CD14-positive monocyte (primary cell): ENCODE data around the gene RPL38. TPM values are rescaled to one million over a fixed set of nuclear protein-coding genes. Genes with fewer than 3 reads are reported as not detected.

Experiments
- DNase-seq, 3 donors: peaks; one replicate each; pipeline ENCODE4 v3.0.0-alpha.2; 2011 to 2022
- H2AFZ ChIP-seq: 2 replicates; pipeline ENCODE4 v1.6.0; 2012; ENCODE audit warnings: mild to moderate bottlenecking, low read depth, low read length, inconsistent platforms; ENCODE audit not compliant: insufficient read depth, poor library complexity, severe bottlenecking
- H3K27ac ChIP-seq, 2 donors: 1 replicate in 1 of 2; 2 replicates in 1 of 2; pipeline ENCODE4 v1.5.1; 2012 to 2013; ENCODE audit warnings: low read length in 2 of 2, control low read depth in 1 of 2, inconsistent platforms in 1 of 2, low read depth in 1 of 2, mild to moderate bottlenecking in 1 of 2
- H3K27me3 ChIP-seq, 2 donors: one replicate each; pipeline versions ENCODE4 v1.6.0 to v1.6.1; 2011 to 2013; ENCODE audit warnings: low read length in 2 of 2; ENCODE audit not compliant: control insufficient read depth in 2 of 2, insufficient read depth in 2 of 2
- H3K36me3 ChIP-seq, 2 donors: replicated peaks in 1 of 2; 1 replicate in 1 of 2; 2 replicates in 1 of 2; pipeline versions ENCODE4 v1.5.1 to v1.6.1; 2012 to 2013; ENCODE audit warnings: low read length in 2 of 2, control low read depth in 1 of 2, inconsistent platforms in 1 of 2, mild to moderate bottlenecking in 1 of 2; ENCODE audit not compliant: insufficient read depth in 2 of 2, control insufficient read depth in 1 of 2
- H3K4me1 ChIP-seq, 2 donors: 1 replicate in 1 of 2; 2 replicates in 1 of 2; pipeline versions ENCODE4 v1.5.1 to v1.6.1; 2012 to 2013; ENCODE audit warnings: low read length in 2 of 2, control low read depth in 1 of 2, inconsistent platforms in 1 of 2, mild to moderate bottlenecking in 1 of 2, moderate library complexity in 1 of 2; ENCODE audit not compliant: insufficient read depth in 2 of 2, control insufficient read depth in 1 of 2
- H3K4me2 ChIP-seq: replicated peaks from 2 replicates; pipeline ENCODE3; 2012; ENCODE audit warnings: low read length, moderate library complexity, mild to moderate bottlenecking; ENCODE audit not compliant: poor library complexity, severe bottlenecking; ENCODE audit errors: extremely low read depth
- H3K4me3 ChIP-seq, 3 experiments: fragments of 200-600 bp in 1 of 3; sonication (generic) in 1 of 3; replicated peaks in 1 of 3; 1 replicate in 2 of 3; 2 replicates in 1 of 3; pipeline ENCODE4 v1.5.1; 2011 to 2013; ENCODE audit warnings: low read length in 3 of 3, mild to moderate bottlenecking in 3 of 3, control low read depth in 2 of 3, low read depth in 2 of 3, inconsistent platforms in 1 of 3, moderate library complexity in 1 of 3
- H3K79me2 ChIP-seq: 2 replicates; pipeline ENCODE4 v1.6.0; 2012; ENCODE audit warnings: mild to moderate bottlenecking, control low read depth, inconsistent platforms, low read length, moderate library complexity; ENCODE audit not compliant: insufficient read depth
- H3K9ac ChIP-seq: 2 replicates; pipeline ENCODE4 v1.6.0; 2017; ENCODE audit warnings: low read length, mild to moderate bottlenecking; ENCODE audit not compliant: insufficient read depth, poor library complexity, severe bottlenecking
- H3K9me3 ChIP-seq, 2 donors: replicated peaks in 1 of 2; 1 replicate in 1 of 2; 2 replicates in 1 of 2; pipeline versions ENCODE4 v1.5.1 to v1.6.1; 2012 to 2013; ENCODE audit warnings: low read length in 2 of 2, control low read depth in 1 of 2; ENCODE audit not compliant: control insufficient read depth in 1 of 2, insufficient read depth in 1 of 2
- H4K20me1 ChIP-seq: 2 replicates; pipeline ENCODE4 v1.6.0; 2012; ENCODE audit warnings: mild to moderate bottlenecking, low read length, control low read depth, moderate library complexity; ENCODE audit not compliant: insufficient read depth
- H3K27ac Mint-ChIP-seq, 7 donors: one replicate each; pipeline ENCODE4 v1.8.0; 2020; ENCODE audit warnings: mild to moderate bottlenecking in 7 of 7, mixed read lengths in 7 of 7, moderate library complexity in 6 of 7, inconsistent platforms in 2 of 7
- H3K27me3 Mint-ChIP-seq, 3 donors: one replicate each; pipeline ENCODE4 v1.8.0; 2021 to 2022; ENCODE audit warnings: low read depth in 3 of 3, mild to moderate bottlenecking in 3 of 3, mixed read lengths in 3 of 3, moderate library complexity in 3 of 3, inconsistent platforms in 1 of 3
- H3K36me3 Mint-ChIP-seq, 2 donors: one replicate each; pipeline ENCODE4 v1.8.0; 2020; ENCODE audit warnings: mixed read lengths in 2 of 2, inconsistent platforms in 1 of 2, mild to moderate bottlenecking in 1 of 2
- H3K4me1 Mint-ChIP-seq: one replicate; pipeline ENCODE4 v1.8.0; 2020; ENCODE audit warnings: mild to moderate bottlenecking, mixed read lengths
- H3K4me3 Mint-ChIP-seq, 2 donors: one replicate each; pipeline ENCODE4 v1.8.0; 2020; ENCODE audit warnings: mild to moderate bottlenecking in 2 of 2, mixed read lengths in 2 of 2, moderate library complexity in 1 of 2
- H3K9me3 Mint-ChIP-seq, 7 donors: one replicate each; pipeline ENCODE4 v1.8.0; 2020 to 2022; ENCODE audit warnings: mixed read lengths in 7 of 7, mild to moderate bottlenecking in 6 of 7, moderate library complexity in 6 of 7, inconsistent platforms in 2 of 7
- CTCF ChIP-seq: fragments of 200-600 bp; IDR thresholded peaks from one replicate; pipeline ENCODE4 v1.8.0; 2022; ENCODE audit warnings: antibody characterized with exemption, mild to moderate bottlenecking
- WGBS: methylation state at CpG from one replicate; pipeline ENCODE4 v1.1.5; 2013; ENCODE audit warnings: missing lambda C conversion rate; ENCODE audit not compliant: insufficient coverage; 5-methylcytosine and 5-hydroxymethylcytosine counted together
- intact Hi-C, 2 donors: fragments of 100-400 bp; cut with micrococcal nuclease; formaldehyde crosslinking; loops; one replicate each; pipeline versions ENCODE4 v1.15.0 to v1.15.1; 2023
- polyA plus RNA-seq, 3 donors: library from polyadenylated mRNA; depleted of rRNA in 1 of 3; unstranded in 2 of 3; stranded (reverse) in 1 of 3; fragments of 300-500 nt in 2 of 3; fragments of >200 nt in 1 of 3; fragmentation: Illumina TruSeq in 2 of 3; gene quantifications; 1 replicate in 2 of 3; 2 replicates in 1 of 3; pipeline ENCODE4 v1.2.3, GENCODE V29; 2012 to 2021

The RPL38 gene
- polyA plus RNA-seq, 3 donors, result 379 to 1,070 (median 919) TPM

GRCh38 chr17:74164446-74165045 is 38.9 kb upstream of the RPL38 start:
- Histone ChIP-seq H3K27me3 (peaks cover 0 to 2% of the 10 kb centered on the region in 2 donors), H3K4me2 (no peak overlapping the region), H3K4me1 (peaks cover 8 to 9% of the 10 kb centered on the region in 2 donors), H2AFZ (no peak overlapping the region), H3K9me3 (no peaks in the 10 kb centered on the region), H3K79me2 (no peaks in the 10 kb centered on the region), H3K4me3 (no peak overlapping the region), H4K20me1 (no peaks in the 10 kb centered on the region), H3K9ac (no peak overlapping the region), H3K27ac (no peak overlapping the region), H3K36me3 (no peaks in the 10 kb centered on the region)
- H3K27me3 Mint-ChIP-seq, result peaks cover 5 to 10% (median 7%) of the 10 kb centered on the region in 3 donors
- no peaks in the 10 kb centered on the region for H3K36me3 Mint-ChIP-seq
- TF ChIP-seq CTCF, result no peak
- 94% methylated on average over 7 of the region's 9 CpGs for WGBS
- DNase-seq, result no peak
- intact Hi-C loops, result no loop called here
- H3K4me1 Mint-ChIP-seq, result no peaks in the 10 kb centered on the region
- no peak overlapping the region for H3K27ac Mint-ChIP-seq
- H3K4me3 Mint-ChIP-seq, result no peak overlapping the region
- peaks cover 0 to 5% (median 0%) of the 10 kb centered on the region in 7 donors for H3K9me3 Mint-ChIP-seq

- no peak overlapping the region for H3K4me3 ChIP-seq
- Mint-ChIP-seq H3K27ac (no peak overlapping the region), H3K9me3 (peaks cover 0 to 5% (median 0%) of the 10 kb centered on the region in 7 donors), H3K4me1 (no peaks in the 10 kb centered on the region), H3K4me3 (peak overlapping the region in 1 of 2 donors; percentile 4), H3K36me3 (no peaks in the 10 kb centered on the region), H3K27me3 (peaks cover 3 to 10% (median 5%) of the 10 kb centered on the region in 3 donors)
- no peaks in the 10 kb centered on the region for H3K36me3 ChIP-seq
- no peak overlapping the region for H3K4me2 ChIP-seq
- peaks cover 0 to 2% of the 10 kb centered on the region in 2 donors for H3K27me3 ChIP-seq
- TF ChIP-seq CTCF, result no peak
- DNase-seq, result no peak
- H3K9ac ChIP-seq, result no peak overlapping the region
- peaks cover 8 to 9% of the 10 kb centered on the region in 2 donors for H3K4me1 ChIP-seq
- no peaks in the 10 kb centered on the region for H3K79me2 ChIP-seq
- no peaks in the 10 kb centered on the region for H4K20me1 ChIP-seq
- no peak overlapping the region for H2AFZ ChIP-seq
- intact Hi-C loops, result no loop called here
- no peaks in the 10 kb centered on the region for H3K9me3 ChIP-seq
- 25% methylated on average over 2 of the region's 8 CpGs for WGBS
- H3K27ac ChIP-seq, result no peak overlapping the region
Measured at GRCh38 chr17:74165797-74166365, 37.6 kb upstream of the RPL38 start.
